HG02885 (cell line): ENCODE data around the gene DHCR24.

Source experiments
- ATAC-seq: cut with Tn5 transposase; IDR thresholded peaks from one replicate; pipeline ENCODE4 v1.9.1; 2021; ENCODE audit warnings: mild to moderate bottlenecking; ENCODE audit not compliant: unreplicated experiment, poor library complexity

DHCR24 gene

GRCh38 chr1:54849219-54850068 is 37.6 kb downstream of the DHCR24 start:
- no peak for ATAC-seq

GRCh38 chr1:54848134-54848948 is 38.7 kb downstream of the DHCR24 start:
- ATAC-seq: no peak

- ATAC-seq: no peak
Observed at GRCh38 chr1:54846716-54847284, 40.2 kb downstream of the DHCR24 start.

- no peak for ATAC-seq
Observed at GRCh38 chr1:54846301-54846700, 40.7 kb downstream of the DHCR24 start.

- ATAC-seq: no peak
Observed at GRCh38 chr1:54845772-54846171, 41.2 kb downstream of the DHCR24 start.

GRCh38 chr1:54844564-54844963 is 42.4 kb downstream of the DHCR24 start:
- no peak for ATAC-seq

- no peak for ATAC-seq
Observed at GRCh38 chr1:54843449-54843848, 43.5 kb downstream of the DHCR24 start.

- ATAC-seq: no peak
Observed at GRCh38 chr1:54842963-54843362, 44.0 kb downstream of the DHCR24 start.

GRCh38 chr1:54842206-54842915 is 44.6 kb downstream of the DHCR24 start:
- ATAC-seq: no peak

GRCh38 chr1:54839824-54840223 is 47.2 kb downstream of the DHCR24 start:
- no peak for ATAC-seq

- no peak for ATAC-seq
Observed at GRCh38 chr1:54838565-54839180, 48.3 kb downstream of the DHCR24 start.

GRCh38 chr1:54837002-54837853 is 49.8 kb downstream of the DHCR24 start:
- no peak for ATAC-seq

GRCh38 chr1:54836594-54836993 is 50.4 kb downstream of the DHCR24 start:
- no peak for ATAC-seq

GRCh38 chr1:54835970-54836369 is 51.0 kb downstream of the DHCR24 start:
- no peak for ATAC-seq

- no peak for ATAC-seq
Observed at GRCh38 chr1:54835131-54835898, 51.7 kb downstream of the DHCR24 start.

- no peak for ATAC-seq
Observed at GRCh38 chr1:54834007-54834541, 52.9 kb downstream of the DHCR24 start.

GRCh38 chr1:54833121-54833520 is 53.9 kb downstream of the DHCR24 start:
- no peak for ATAC-seq

- no peak for ATAC-seq
Observed at GRCh38 chr1:54826226-54826816, 60.7 kb downstream of the DHCR24 start.
